Suppressor macrophage (primary cell): ENCODE measurements around the gene MRPL19.
"Not testable (repeated sequence)": the region's sequence is repeated elsewhere in the genome, so short reads cannot be mapped to it uniquely, and the experiment has no call there.

Experiments
- DNase-seq, 4 experiments: peaks; one replicate each; pipeline ENCODE4 v3.0.0-alpha.2; 2020 to 2022

MRPL19 gene

GRCh38 chr2:75616933-75617332 is 29.6 kb upstream of the MRPL19 start:
- no peak for DNase-seq

- no peak for DNase-seq
Measured at GRCh38 chr2:75619956-75620740, 26.4 kb upstream of the MRPL19 start.

- no peak for DNase-seq
Measured at GRCh38 chr2:75621228-75621627, 25.4 kb upstream of the MRPL19 start.

GRCh38 chr2:75622500-75622899 is 24.1 kb upstream of the MRPL19 start:
- no peak for DNase-seq

GRCh38 chr2:75622929-75623328 is 23.7 kb upstream of the MRPL19 start:
- no peak for DNase-seq

- DNase-seq, result peak; percentile 65 to 80 (median 72)
Measured at GRCh38 chr2:75627902-75628504, 18.6 kb upstream of the MRPL19 start.

GRCh38 chr2:75632091-75632701 is 14.4 kb upstream of the MRPL19 start:
- no peak for DNase-seq

- no peak for DNase-seq
Measured at GRCh38 chr2:75632813-75633212, 13.8 kb upstream of the MRPL19 start.

GRCh38 chr2:75633620-75634019 is 13.0 kb upstream of the MRPL19 start:
- no peak for DNase-seq

- DNase-seq, result no peak
Measured at GRCh38 chr2:75634945-75635344, 11.6 kb upstream of the MRPL19 start.

- no peak for DNase-seq
Measured at GRCh38 chr2:75637568-75637967, 9.0 kb upstream of the MRPL19 start.

GRCh38 chr2:75640621-75641121 is 5.9 kb upstream of the MRPL19 start:
- DNase-seq, result peak; percentile 69 to 79 (median 76)

- peak in 2 of 4 experiments; percentile 4 to 7 for DNase-seq
Measured at GRCh38 chr2:75641587-75641986, 5.0 kb upstream of the MRPL19 start.

- DNase-seq, result no peak
Measured at GRCh38 chr2:75643980-75644379, 2.6 kb upstream of the MRPL19 start.

- DNase-seq, result no peak
Measured at GRCh38 chr2:75645643-75646042, 940 bp upstream of the MRPL19 start.

GRCh38 chr2:75646090-75646582 is 447 bp upstream of the MRPL19 start:
- DNase-seq, result no peak

- peak in 2 of 4 experiments; percentile 8 to 10 for DNase-seq
Measured at GRCh38 chr2:75647771-75648170, 1.2 kb downstream of the MRPL19 start.

GRCh38 chr2:75654012-75654411 is 7.4 kb downstream of the MRPL19 start:
- DNase-seq, result no peak

GRCh38 chr2:75655861-75656260 is 9.3 kb downstream of the MRPL19 start:
- DNase-seq, result no peak

GRCh38 chr2:75656563-75656962 is 10.0 kb downstream of the MRPL19 start:
- no peak for DNase-seq

GRCh38 chr2:75657798-75658197 is 11.2 kb downstream of the MRPL19 start:
- DNase-seq, result no peak

- DNase-seq, result no peak
Measured at GRCh38 chr2:75666911-75667310, 20.3 kb downstream of the MRPL19 start.

GRCh38 chr2:75667884-75668283 is 21.3 kb downstream of the MRPL19 start:
- no peak for DNase-seq

GRCh38 chr2:75675423-75675822 is 28.8 kb downstream of the MRPL19 start:
- DNase-seq, result not testable (repeated sequence)
